Measurements from ENCODE around the gene RICTOR. TPM values are rescaled to one million over a fixed set of nuclear protein-coding genes. Genes with fewer than 3 reads are reported as not detected.

Gene RICTOR
- total RNA-seq, 2 experiments from 2014 or later: 125 TPM

DNA sequence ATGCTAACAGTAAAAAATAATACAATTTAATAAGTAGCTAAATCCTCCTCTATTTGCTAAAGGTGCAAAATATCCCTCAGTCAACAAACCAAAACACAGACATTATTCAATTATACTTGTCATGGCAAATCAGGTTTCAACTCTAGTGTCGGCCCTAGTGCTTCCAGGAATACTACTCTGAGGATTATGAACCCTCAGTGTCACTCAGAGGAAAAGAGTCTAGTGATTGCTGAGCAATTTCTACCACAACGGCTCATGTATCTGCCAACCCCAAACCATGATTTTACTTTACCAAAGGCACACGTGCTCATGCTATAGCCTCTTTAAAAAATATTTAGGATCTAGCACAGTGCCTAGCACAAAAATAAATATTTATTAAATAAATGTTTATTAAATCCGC is 21.0 kb downstream of the RICTOR start:
- no peaks in the 10 kb centered on the region for H3K9me3 ChIP-seq (ENCODE audit: control insufficient read depth in 1 of 2, insufficient read depth in 1 of 2, low read length in 2 of 2)
- no peaks in the 10 kb centered on the region for H3K9me3 Mint-ChIP-seq
- peaks cover 53% of the 10 kb centered on the region for H3K36me3 Mint-ChIP-seq (ENCODE audit: low read depth)
- H3K27me3 ChIP-seq (ENCODE audit: control insufficient read depth in 1 of 2, insufficient read depth in 2 of 2, low read length in 2 of 2): no peaks in the 10 kb centered on the region
- no peak overlapping the region for H3K27ac ChIP-seq (ENCODE audit: low read depth in 1 of 2, low read length in 2 of 2)
- POLR2A ChIA-PET: no interaction called here
- no peaks in the 10 kb centered on the region for H3K27me3 Mint-ChIP-seq
- CTCF ChIA-PET: no interaction called here
- H3K27ac Mint-ChIP-seq: no peak overlapping the region
- TF ChIP-seq CTCF (IDR thresholded peaks at IDR 0.05): no peak
- H3K4me3 ChIP-seq (ENCODE audit: low read length): no peak overlapping the region
- intact Hi-C loops (cut with DNase I, micrococcal nuclease): no loop called here
- ATAC-seq (ENCODE audit: poor library complexity) (no peak), DNase-seq (no peak)
- H3K4me1 ChIP-seq (ENCODE audit: insufficient read depth, low read length): peaks cover 11% of the 10 kb centered on the region
- H3K4me1 Mint-ChIP-seq (ENCODE audit: low read depth): peaks cover 85% of the 10 kb centered on the region
- no peak overlapping the region for H3K4me3 Mint-ChIP-seq
- peaks cover 13% of the 10 kb centered on the region for H3K36me3 ChIP-seq (ENCODE audit: insufficient read depth, low read length)

GRCh38 chr5:39052141-39052540 is 22.1 kb downstream of the RICTOR start:
- H3K9me3 Mint-ChIP-seq: no peaks in the 10 kb centered on the region
- H3K27me3 ChIP-seq (ENCODE audit: control insufficient read depth in 1 of 2, insufficient read depth in 2 of 2, low read length in 2 of 2): no peaks in the 10 kb centered on the region
- DNase-seq (no peak), ATAC-seq (ENCODE audit: poor library complexity) (no peak)
- H3K27ac Mint-ChIP-seq: no peak overlapping the region
- H3K36me3 ChIP-seq (ENCODE audit: insufficient read depth, low read length): peaks cover 13% of the 10 kb centered on the region
- H3K4me1 Mint-ChIP-seq (ENCODE audit: low read depth): peaks cover 87% of the 10 kb centered on the region
- peaks cover 54% of the 10 kb centered on the region for H3K36me3 Mint-ChIP-seq (ENCODE audit: low read depth)
- H3K27me3 Mint-ChIP-seq: no peaks in the 10 kb centered on the region
- H3K27ac ChIP-seq (ENCODE audit: low read depth in 1 of 2, low read length in 2 of 2): no peak overlapping the region
- no peak for TF ChIP-seq CTCF (IDR thresholded peaks at IDR 0.05)
- H3K9me3 ChIP-seq (ENCODE audit: control insufficient read depth in 1 of 2, insufficient read depth in 1 of 2, low read length in 2 of 2): no peaks in the 10 kb centered on the region
- intact Hi-C loops (cut with DNase I, micrococcal nuclease): no loop called here
- CTCF ChIA-PET: interaction anchor here (1.0 to 1.2 kb wide), 2 partner anchors 28 to 164 kb away, joined by 3 read pairs; no protein-coding TSS in a partner anchor
- H3K4me3 ChIP-seq (ENCODE audit: low read length): no peak overlapping the region
- POLR2A ChIA-PET: no interaction called here
- H3K4me3 Mint-ChIP-seq: peak overlapping the region; percentile 14
- peaks cover 17% of the 10 kb centered on the region for H3K4me1 ChIP-seq (ENCODE audit: insufficient read depth, low read length)

DNA sequence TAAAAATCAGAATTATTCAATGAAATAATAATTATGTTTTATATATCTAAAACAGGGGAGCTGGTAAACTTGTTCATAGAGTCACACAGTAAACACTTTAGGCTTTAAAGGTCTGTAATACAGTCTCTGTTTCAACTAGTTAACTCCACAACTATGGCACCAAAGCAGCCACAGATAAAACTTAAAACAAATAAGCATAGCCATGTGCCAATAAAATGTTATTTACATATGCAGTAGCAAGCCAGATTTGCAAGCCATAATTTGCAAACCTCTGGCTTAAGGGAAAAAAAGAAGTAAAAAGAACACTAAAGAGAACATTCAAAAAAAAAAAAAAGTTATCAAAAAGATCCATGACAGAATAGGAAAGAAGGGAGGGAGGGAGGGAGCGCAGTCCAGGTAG is 24.9 kb downstream of the RICTOR start:
- Mint-ChIP-seq H3K9me3 (no peaks in the 10 kb centered on the region), H3K27me3 (no peaks in the 10 kb centered on the region), H3K27ac (peak overlapping the region; percentile 60), H3K4me1 (ENCODE audit: low read depth) (peaks cover 85% of the 10 kb centered on the region), H3K36me3 (ENCODE audit: low read depth) (peaks cover 36% of the 10 kb centered on the region), H3K4me3 (no peak overlapping the region)
- no peaks in the 10 kb centered on the region for H3K9me3 ChIP-seq (ENCODE audit: control insufficient read depth in 1 of 2, insufficient read depth in 1 of 2, low read length in 2 of 2)
- CTCF ChIA-PET: no interaction called here
- DNase-seq (no peak), ATAC-seq (ENCODE audit: poor library complexity) (no peak)
- no peak overlapping the region for H3K27ac ChIP-seq (ENCODE audit: low read depth in 1 of 2, low read length in 2 of 2)
- no peak for TF ChIP-seq CTCF (IDR thresholded peaks at IDR 0.05)
- H3K4me3 ChIP-seq (ENCODE audit: low read length): no peak overlapping the region
- no peaks in the 10 kb centered on the region for H3K27me3 ChIP-seq (ENCODE audit: control insufficient read depth in 1 of 2, insufficient read depth in 2 of 2, low read length in 2 of 2)
- H3K36me3 ChIP-seq (ENCODE audit: insufficient read depth, low read length): peaks cover 6% of the 10 kb centered on the region
- POLR2A ChIA-PET: no interaction called here
- H3K4me1 ChIP-seq (ENCODE audit: insufficient read depth, low read length): peaks cover 24% of the 10 kb centered on the region
- intact Hi-C loops (cut with DNase I, micrococcal nuclease): no loop called here
